COR-L47 (cell line): Measurements from ENCODE around the gene COX20.
"Not testable (repeated sequence)": the region's sequence is repeated elsewhere in the genome, so short reads cannot be mapped to it uniquely, and the experiment has no call there.

Experiments used
- DNase-seq: peaks from one replicate; lab custom pipeline; 2025; lab: John Stamatoyannopoulos, UW

COX20 gene

GRCh38 chr1:244822878-244823277, 12.6 kb upstream of the COX20 start:
- DNase-seq = no peak

GRCh38 chr1:244826712-244827111, 8.7 kb upstream of the COX20 start:
- no peak for DNase-seq

- no peak for DNase-seq
Observed at GRCh38 chr1:244830639-244831038, 4.8 kb upstream of the COX20 start.

DNA sequence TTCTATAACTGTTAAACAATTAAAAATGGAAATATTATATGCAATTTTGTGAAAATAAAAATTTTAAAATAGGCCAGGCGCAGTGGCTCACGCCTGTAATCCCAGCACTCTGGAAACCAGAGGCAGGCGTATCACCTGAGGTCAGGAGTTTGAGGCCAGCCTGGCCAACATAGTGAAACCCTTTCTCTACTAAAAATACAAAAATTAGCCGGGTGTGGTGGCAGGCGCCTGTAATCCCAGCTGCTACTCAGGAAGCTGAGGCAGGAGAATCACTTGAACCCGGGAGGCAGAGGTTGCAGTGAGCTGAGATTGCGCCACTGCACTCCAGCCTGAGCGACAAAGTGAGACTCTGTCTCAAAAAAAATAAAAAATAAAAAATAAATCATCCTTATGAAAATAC, 2.2 kb upstream of the COX20 start:
- not testable (repeated sequence) for DNase-seq

DNA sequence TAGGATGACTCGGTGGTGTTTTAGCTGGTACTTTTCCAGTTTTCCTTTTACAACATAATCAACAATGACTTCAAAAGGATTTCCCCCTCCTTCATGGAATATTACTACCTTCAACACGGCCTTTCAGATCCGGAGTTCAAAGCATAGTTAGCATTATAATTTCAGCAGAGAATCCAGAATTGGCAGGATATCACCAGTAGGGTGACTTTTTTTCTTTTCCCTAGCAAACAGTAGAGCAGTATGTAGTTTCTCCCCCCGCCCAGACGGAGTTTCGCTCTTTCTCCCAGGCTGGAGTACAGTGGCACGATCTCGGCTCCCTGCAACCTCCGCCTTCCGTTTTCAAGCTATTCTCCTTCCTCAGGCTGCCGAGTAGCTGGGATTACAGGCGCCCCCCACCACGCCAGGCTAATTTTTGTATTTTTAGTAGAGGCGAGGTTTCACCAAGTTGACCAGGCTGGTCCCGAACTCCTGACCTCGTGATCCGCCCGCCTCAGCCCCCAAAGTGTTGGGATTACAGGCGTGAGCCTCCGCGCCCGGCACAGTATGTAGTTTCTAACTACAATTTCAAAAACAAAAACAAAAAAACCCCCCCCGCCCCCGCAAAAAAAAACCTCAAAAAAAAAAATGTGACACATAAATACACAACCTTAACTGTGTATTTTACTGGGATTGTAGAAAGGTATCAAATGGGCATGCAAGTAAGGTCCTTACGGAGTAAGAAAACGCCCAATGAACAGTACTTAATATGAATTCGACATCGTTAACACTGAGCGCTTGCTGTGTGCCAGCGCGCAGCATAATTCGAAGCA, 1.5 kb upstream of the COX20 start:
- DNase-seq = peak; percentile 68

GRCh38 chr1:244834543-244835275, 749 bp upstream of the COX20 start:
- peak; percentile 96 for DNase-seq

DNA sequence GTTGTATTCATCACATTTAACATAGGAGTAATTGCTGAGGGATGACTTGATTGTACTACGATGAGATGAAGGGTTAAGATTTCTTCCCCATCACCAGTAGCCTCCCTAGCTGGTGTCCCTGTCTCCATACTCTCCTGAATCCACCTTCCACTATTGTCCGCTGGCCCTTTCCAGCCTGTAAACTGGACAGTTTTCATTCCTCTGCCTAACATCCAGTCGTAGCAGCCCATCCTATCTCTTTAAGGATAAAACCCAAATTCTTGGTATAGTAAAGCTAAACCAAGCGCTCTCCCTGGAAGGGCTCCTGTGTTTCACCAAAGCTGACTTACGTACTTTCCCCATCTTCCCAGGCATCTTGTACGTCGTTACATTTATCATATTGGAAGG, 670 bp downstream of the COX20 start:
- DNase-seq = peak; percentile 10

GRCh38 chr1:244836584-244836983, 1.1 kb downstream of the COX20 start:
- DNase-seq = no peak

DNA sequence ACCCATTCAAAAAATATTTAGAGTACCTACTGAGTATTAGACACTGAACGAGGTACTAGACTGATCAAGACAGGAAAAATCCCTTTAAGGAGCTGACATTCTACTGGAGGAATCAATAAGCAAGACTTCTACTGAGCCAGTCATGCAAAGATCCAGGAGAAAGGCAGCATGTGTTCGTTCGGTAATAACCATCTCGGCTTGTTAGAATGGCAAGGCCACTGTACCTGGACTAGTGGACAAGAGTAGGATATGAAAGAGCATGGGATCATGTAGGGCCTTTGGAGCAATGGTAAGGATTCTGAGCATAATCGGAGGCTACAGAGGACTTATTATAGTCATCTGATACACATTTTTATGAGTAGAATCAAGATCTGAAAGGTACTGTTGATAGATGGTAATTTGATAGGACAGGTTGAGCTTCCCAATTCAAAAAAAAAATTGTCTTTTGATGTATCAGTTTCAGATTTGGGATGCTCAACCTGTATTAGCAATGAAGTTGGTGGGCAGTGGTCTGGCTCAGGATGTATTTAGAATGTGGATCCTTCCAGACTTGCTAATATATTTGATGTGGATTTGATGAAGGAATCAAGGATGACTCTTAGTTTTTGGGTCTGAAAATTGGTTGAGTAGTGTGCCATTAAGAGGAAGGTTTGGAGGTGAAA, 2.3 kb downstream of the COX20 start:
- DNase-seq = no peak

DNA sequence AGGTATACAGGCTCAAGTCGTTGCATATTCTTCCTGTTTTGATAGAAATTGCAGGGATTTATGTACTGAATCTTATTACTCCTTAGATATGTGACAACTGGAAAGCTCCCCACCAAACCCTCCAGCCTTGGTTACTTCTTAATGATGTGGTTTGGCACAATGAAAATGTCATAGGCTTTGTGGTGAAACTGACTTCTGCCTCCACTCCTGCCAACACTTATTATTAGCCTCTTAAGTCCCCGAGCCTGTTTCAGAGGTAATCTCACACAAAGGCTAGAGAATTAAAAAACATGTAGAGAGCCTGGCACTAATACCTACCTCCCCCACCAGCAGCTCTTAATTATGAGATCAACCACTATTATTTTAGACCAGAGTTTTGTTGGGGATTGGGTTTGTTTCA, 4.2 kb downstream of the COX20 start:
- no peak for DNase-seq

- DNase-seq = no peak
Observed at GRCh38 chr1:244840219-244840794, 4.8 kb downstream of the COX20 start.

DNA sequence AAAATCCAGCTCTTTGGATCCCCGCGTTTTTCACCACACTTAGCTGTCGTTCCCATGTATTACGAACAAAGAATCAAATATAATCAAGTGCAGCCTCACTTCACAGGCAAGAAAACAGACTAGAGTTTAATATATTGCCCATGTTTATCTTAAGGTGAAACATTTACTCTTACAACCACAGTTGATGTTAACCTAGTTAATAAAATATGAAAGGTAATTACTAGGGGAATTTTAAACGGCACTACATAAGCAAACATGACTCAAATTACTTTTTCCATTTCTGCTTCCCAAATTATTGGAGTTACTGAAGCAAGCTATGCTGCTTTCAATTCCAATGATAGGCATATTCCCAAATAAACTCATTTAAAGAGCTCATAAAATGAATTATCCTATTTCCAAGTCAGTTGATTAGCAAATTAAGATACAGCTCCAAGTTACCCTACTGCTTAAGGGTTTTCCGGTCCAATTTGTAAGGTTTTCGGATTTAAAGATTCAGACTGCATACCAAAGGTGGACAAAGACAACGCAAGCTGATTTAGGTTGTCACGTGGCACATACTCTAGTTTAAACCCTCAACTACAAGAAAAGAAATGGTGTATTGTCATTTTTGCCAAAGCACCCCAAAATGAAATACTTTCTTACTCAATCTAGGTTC, 5.9 kb downstream of the COX20 start:
- no peak for DNase-seq

GRCh38 chr1:244843148-244843978, 7.9 kb downstream of the COX20 start:
- DNase-seq = no peak

GRCh38 chr1:244844155-244845121, 9.0 kb downstream of the COX20 start:
- DNase-seq = no peak

GRCh38 chr1:244846653-244847052, 11.2 kb downstream of the COX20 start:
- DNase-seq = no peak

- DNase-seq = no peak
Observed at GRCh38 chr1:244849189-244849866, 13.9 kb downstream of the COX20 start.

DNA sequence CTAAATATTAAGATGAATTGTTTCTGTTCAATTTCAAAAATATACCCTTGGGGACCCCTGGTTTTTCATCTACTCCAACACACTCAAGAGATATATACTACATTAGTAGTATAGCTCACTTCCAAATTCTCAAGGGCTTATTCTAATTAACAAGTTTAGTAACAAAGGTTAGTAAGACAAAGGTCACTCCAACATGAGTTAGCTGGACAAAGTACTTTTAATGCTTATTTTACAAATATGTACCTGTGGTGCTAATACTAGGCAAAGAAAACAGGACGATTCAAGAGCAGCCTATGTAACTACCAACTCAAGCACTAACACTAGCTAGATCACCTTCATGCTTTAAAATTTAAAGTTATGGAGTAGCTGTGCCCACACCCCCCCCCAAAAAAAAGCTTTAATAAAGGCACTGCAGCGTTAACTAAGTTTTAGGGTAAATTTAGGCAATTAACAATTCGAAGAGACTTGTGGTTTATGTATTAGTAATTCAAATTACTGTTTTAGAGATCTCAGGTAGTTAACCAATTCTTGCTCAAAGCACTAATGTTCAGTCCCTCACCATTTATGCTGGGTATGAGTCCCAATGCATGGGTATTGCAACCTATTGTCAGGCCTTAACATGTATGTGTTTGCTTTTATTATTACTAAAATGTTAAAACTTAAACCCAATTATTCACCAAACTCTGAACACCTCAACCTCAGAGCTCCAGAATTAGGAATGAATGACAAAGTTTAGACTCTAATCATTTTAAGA, 14.8 kb downstream of the COX20 start:
- no peak for DNase-seq

DNA sequence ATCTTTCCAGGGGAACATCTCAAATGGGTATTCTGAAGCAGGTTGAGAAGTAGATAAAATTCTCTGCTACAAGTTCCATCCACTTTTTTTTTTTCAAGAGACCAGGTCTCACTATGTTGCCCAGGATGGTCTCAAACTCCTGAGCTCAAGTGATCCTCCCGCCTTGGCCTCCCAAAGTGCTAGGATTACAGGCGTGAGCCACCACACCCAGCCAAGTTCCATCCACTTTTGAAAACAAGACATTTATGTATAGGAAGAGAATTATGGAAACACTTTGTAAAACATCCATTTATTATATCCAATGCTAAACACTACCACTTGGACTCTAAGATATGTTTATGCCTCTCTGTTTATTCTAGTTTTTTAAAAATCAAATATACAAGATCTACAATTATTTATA, 15.4 kb downstream of the COX20 start:
- no peak for DNase-seq
